K562 (cell line): ENCODE measurements around the gene LAMA1. TPM values are rescaled to one million over a fixed set of nuclear protein-coding genes. Genes with fewer than 3 reads are reported as not detected.

Source experiments
- C11orf30 ChIP-seq: fragments of 450-650 bp; IDR thresholded peaks from 2 replicates; pipeline ENCODE4 v1.6.1; 2016; ENCODE audit warnings: low read depth, mild to moderate bottlenecking
- CHD7 ChIP-seq: fragments of 200-600 bp; sonication (generic); IDR thresholded peaks from one replicate; pipeline ENCODE4 v1.6.1; 2012; ENCODE audit warnings: mild to moderate bottlenecking, low read depth, low read length, inconsistent platforms
- MED1 ChIP-seq: sonication (generic); formaldehyde crosslinking; IDR thresholded peaks from 2 replicates; pipeline ENCODE4 v1.8.1; 2023; ENCODE audit warnings: missing genetic modification reagents, borderline replicate concordance
- NFE2L1 ChIP-seq: fragments of 450-650 bp; IDR thresholded peaks from 2 replicates; pipeline ENCODE4 v1.6.1; 2016; ENCODE audit warnings: missing genetic modification characterization, low read depth, mild to moderate bottlenecking, missing compliant biosample characterization, moderate library complexity, borderline replicate concordance
- RNF2 ChIP-seq: sonication (generic); IDR thresholded peaks from 2 replicates; pipeline ENCODE4 v1.6.1; 2016
- TFAM ChIP-seq: fragments of 250-450 bp; sonication (Bioruptor Pico); conservative IDR thresholded peaks from 2 replicates; pipeline ENCODE4 v1.5.0; 2021; ENCODE audit warnings: mild to moderate bottlenecking, moderate library complexity
- ZNF232 ChIP-seq: sonication (generic); formaldehyde crosslinking; IDR thresholded peaks from 2 replicates; pipeline ENCODE4 v1.8.0; 2022; ENCODE audit warnings: mild to moderate bottlenecking, missing genetic modification reagents
- ZNF274 ChIP-seq: IDR thresholded peaks from 2 replicates; pipeline ENCODE4 v1.6.1; 2011; ENCODE audit warnings: low read depth, mild to moderate bottlenecking, low read length, moderate library complexity, borderline replicate concordance
- polyA plus RNA-seq, 8 experiments: library from polyadenylated mRNA; depleted of rRNA in 4 of 8; stranded (reverse) in 5 of 8; unstranded in 3 of 8; fragments of >200 nt; fragmentation: Nextera tagmentation in 2 of 8; fragmentation: Illumina TruSeq in 1 of 8; extraction: Ambion mirVana in 2 of 8; extraction: Trizol in 1 of 8; gene quantifications; 2 replicates each; pipeline versions ENCODE4 v1.2.1 to v1.2.3, GENCODE V29; 2011 to 2014; ENCODE audit warnings: inconsistent platforms in 1 of 8, missing spikeins in 1 of 8
- total RNA-seq, 7 experiments: library from RNA; depleted of rRNA in 6 of 7; stranded (reverse); fragments of >200 nt in 6 of 7; fragmentation: Illumina TruSeq in 2 of 7; extraction: Trizol in 2 of 7; gene quantifications; 2 replicates each; pipeline versions ENCODE4 v1.2.1 to v1.2.3, GENCODE V29; 2011 to 2021; ENCODE audit warnings: low replicate concordance in 1 of 7
- TF ChIP-seq, protein P1 (sequence below): sonication (generic); formaldehyde crosslinking; IDR thresholded peaks from 2 replicates; pipeline ENCODE4 v1.8.0; 2022; ENCODE audit warnings: mild to moderate bottlenecking, missing genetic modification reagents

Gene LAMA1
- total and polyA plus RNA-seq, 9 of the 15 experiments (the other 6 are each of a cell fraction or from before 2014, with no cell fraction given) = 0.04 TPM; not detected in 8

DNA sequence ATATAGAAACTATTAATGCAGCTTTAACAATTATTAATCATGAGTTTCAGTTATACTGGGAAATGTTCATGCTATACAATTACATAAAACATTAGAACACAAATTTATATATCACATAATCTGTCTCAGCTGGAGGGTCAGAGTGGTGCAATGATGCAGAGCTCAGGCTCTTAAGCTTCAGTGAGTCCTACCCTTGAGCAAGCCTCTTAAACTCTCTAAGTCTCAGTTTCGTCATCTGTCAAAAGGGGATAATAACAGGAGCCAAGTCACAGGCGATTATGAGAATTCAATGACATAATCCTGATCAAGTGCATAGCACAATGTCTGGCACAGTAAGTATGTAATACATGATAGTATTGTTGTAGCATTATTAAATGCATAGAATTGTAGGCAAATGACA lies 46.0 kb downstream of the LAMA1 start (continued):
- TF ChIP-seq CHD7 (no peak), MED1 (CRISPR knock-in tag) (no peak), TFAM (no peak), NFE2L1 (tag) (no peak), RNF2 (no peak), C11orf30 (no peak), ZNF274 (no peak), ZNF232 (CRISPR knock-in tag) (no peak)
- TF ChIP-seq, protein P1, sequence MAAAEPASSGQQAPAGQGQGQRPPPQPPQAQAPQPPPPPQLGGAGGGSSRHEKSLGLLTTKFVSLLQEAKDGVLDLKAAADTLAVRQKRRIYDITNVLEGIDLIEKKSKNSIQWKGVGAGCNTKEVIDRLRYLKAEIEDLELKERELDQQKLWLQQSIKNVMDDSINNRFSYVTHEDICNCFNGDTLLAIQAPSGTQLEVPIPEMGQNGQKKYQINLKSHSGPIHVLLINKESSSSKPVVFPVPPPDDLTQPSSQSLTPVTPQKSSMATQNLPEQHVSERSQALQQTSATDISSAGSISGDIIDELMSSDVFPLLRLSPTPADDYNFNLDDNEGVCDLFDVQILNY (CRISPR knock-in tag) = no peak
